ENCODE data around the gene CLEC18A. TPM values are rescaled to one million over a fixed set of nuclear protein-coding genes. Genes with fewer than 3 reads are reported as not detected.

The CLEC18A gene
- total and polyA plus RNA-seq, 2 donors (not counting 1 experiment from before 2014, with no cell fraction given) = 0.52 to 2.2 TPM

- no peak for ATAC-seq (ENCODE audit: low read depth)
- Mint-ChIP-seq H3K27me3 (no peaks in the 10 kb centered on the region), H3K4me3 (no peak overlapping the region), H3K9me3 (ENCODE audit: insufficient read depth) (no peaks in the 10 kb centered on the region), H3K4me1 (no peaks in the 10 kb centered on the region), H3K27ac (no peak overlapping the region)
- POLR2A ChIA-PET = no interaction called here
- Histone ChIP-seq H4K20me1 (ENCODE audit: control insufficient read depth, insufficient read depth, low read length, poor library complexity, severe bottlenecking) (no peaks in the 10 kb centered on the region), H3K27me3 (replicated peaks in 1 of 4; ENCODE audit: control extremely low read depth in 1 of 4, control insufficient read depth in 3 of 4, insufficient read depth in 4 of 4, low read length in 3 of 4) (no peaks in the 10 kb centered on the region), H3K79me2 (ENCODE audit: control insufficient read depth, insufficient read depth, low read length) (no peaks in the 10 kb centered on the region), H3K9ac (ENCODE audit: low read length) (no peak overlapping the region), H3K9me3 (ENCODE audit: control extremely low read depth in 1 of 3, control insufficient read depth in 2 of 3, insufficient read depth in 1 of 3, low read length in 2 of 3) (no peaks in the 10 kb centered on the region), H3K4me3 (ENCODE audit: control extremely low read depth in 1 of 5, extremely low read depth in 1 of 5, insufficient read depth in 1 of 5, low read depth in 2 of 5, low read length in 4 of 5) (no peak overlapping the region), H3K27ac (ENCODE audit: low read length in 2 of 2) (no peak overlapping the region), H2AFZ (ENCODE audit: insufficient read depth, low read depth, low read length, poor library complexity, severe bottlenecking) (no peak overlapping the region), H3K4me2 (replicated peaks; ENCODE audit: low read depth, low read length, poor library complexity, severe bottlenecking) (no peak overlapping the region), H3K36me3 (replicated peaks in 1 of 2; ENCODE audit: control extremely low read depth in 1 of 2, control insufficient read depth in 1 of 2, extremely low read depth in 1 of 2, insufficient read depth in 2 of 2, low read length in 1 of 2) (peaks cover 1 to 69% of the 10 kb centered on the region in 2 experiments), H3K4me1 (ENCODE audit: control insufficient read depth in 2 of 2, insufficient read depth in 2 of 2, low read length in 2 of 2) (no peaks in the 10 kb centered on the region)
- DNase-seq = no peak
- WGBS (ENCODE audit: insufficient coverage) = 95% methylated on average over 10 of the region's 13 CpGs
- CTCF ChIA-PET = no interaction called here
- intact Hi-C loops (cut with micrococcal nuclease) = no loop called here
- TF ChIP-seq CTCF (IDR thresholded peaks at IDR 0.05) (no peak), EZH2 (IDR thresholded peaks at IDR 0.05; ENCODE audit: borderline replicate concordance, insufficient read depth, low read depth, low read length, poor library complexity, severe bottlenecking) (no peak)
These were observed 19.5 kb upstream of the CLEC18A start for GRCh38 chr16:69931631-69932030.

- Histone ChIP-seq H2AFZ (ENCODE audit: insufficient read depth, low read depth, low read length, poor library complexity, severe bottlenecking) (no peak overlapping the region), H3K36me3 (replicated peaks in 1 of 2; ENCODE audit: control extremely low read depth in 1 of 2, control insufficient read depth in 1 of 2, extremely low read depth in 1 of 2, insufficient read depth in 2 of 2, low read length in 1 of 2) (peaks cover 1 to 72% of the 10 kb centered on the region in 2 experiments), H3K27me3 (replicated peaks in 1 of 4; ENCODE audit: control extremely low read depth in 1 of 4, control insufficient read depth in 3 of 4, insufficient read depth in 4 of 4, low read length in 3 of 4) (no peaks in the 10 kb centered on the region), H4K20me1 (ENCODE audit: control insufficient read depth, insufficient read depth, low read length, poor library complexity, severe bottlenecking) (no peaks in the 10 kb centered on the region), H3K27ac (ENCODE audit: low read length in 2 of 2) (no peak overlapping the region), H3K9me3 (ENCODE audit: control extremely low read depth in 1 of 3, control insufficient read depth in 2 of 3, insufficient read depth in 1 of 3, low read length in 2 of 3) (no peaks in the 10 kb centered on the region), H3K4me2 (replicated peaks; ENCODE audit: low read depth, low read length, poor library complexity, severe bottlenecking) (no peak overlapping the region), H3K79me2 (ENCODE audit: control insufficient read depth, insufficient read depth, low read length) (no peaks in the 10 kb centered on the region), H3K9ac (ENCODE audit: low read length) (no peak overlapping the region), H3K4me3 (ENCODE audit: control extremely low read depth in 1 of 5, extremely low read depth in 1 of 5, insufficient read depth in 1 of 5, low read depth in 2 of 5, low read length in 4 of 5) (no peak overlapping the region), H3K4me1 (ENCODE audit: control insufficient read depth in 2 of 2, insufficient read depth in 2 of 2, low read length in 2 of 2) (no peaks in the 10 kb centered on the region)
- Mint-ChIP-seq H3K9me3 (ENCODE audit: insufficient read depth) (no peaks in the 10 kb centered on the region), H3K4me3 (no peak overlapping the region), H3K4me1 (no peaks in the 10 kb centered on the region), H3K27ac (no peak overlapping the region), H3K27me3 (no peaks in the 10 kb centered on the region)
- ChIA-PET POLR2A (no interaction called here), CTCF (no interaction called here)
- ATAC-seq (ENCODE audit: low read depth) = no peak
- intact Hi-C loops (cut with micrococcal nuclease) = no loop called here
- WGBS (ENCODE audit: insufficient coverage) = 92% methylated on average over 6 of the region's 9 CpGs
- TF ChIP-seq EZH2 (IDR thresholded peaks at IDR 0.05; ENCODE audit: borderline replicate concordance, insufficient read depth, low read depth, low read length, poor library complexity, severe bottlenecking) = no peak
- no peak for TF ChIP-seq CTCF (IDR thresholded peaks at IDR 0.05)
- no peak for DNase-seq
These were observed 18.9 kb upstream of the CLEC18A start for GRCh38 chr16:69932228-69932627.

All from B cell (primary cell).